HepG2 (cell line): ENCODE measurements around the gene TMEM98. TPM values are rescaled to one million over a fixed set of nuclear protein-coding genes. Genes with fewer than 3 reads are reported as not detected.

Experiments used
- ATAC-seq: fragments of 200-7000 bp; cut with Tn5 transposase; 3 replicates; pipeline ENCODE4 v1.9.1; 2020; ENCODE audit warnings: mild to moderate bottlenecking, moderate library complexity
- BruUV-seq: library from RNA; stranded (reverse); fragments of 400-500 nt; replicated peaks from 2 replicates; lab custom pipeline; 2021; lab: Mats Ljungman, UMichigan
- CTCF ChIA-PET: fragments of 300-600 bp; formaldehyde crosslinking; extraction: SDS; loops from one replicate; lab custom pipeline; 2021; ENCODE audit warnings: low total read pairs, inconsistent platforms, low intra/inter-chr PET ratio; lab: Yijun Ruan, JAX
- POLR2A ChIA-PET: fragments of 350-600 bp; sonication (Branson Sonifier 250); formaldehyde crosslinking; loops from one replicate; lab custom pipeline; 2020; ENCODE audit warnings: antibody characterized with exemption, inconsistent platforms; lab: Yijun Ruan, JAX
- DNase-seq: peaks from one replicate; pipeline ENCODE4 v3.0.0-alpha.2; 2015; ENCODE audit warnings: low spot score
- FAIRE-seq: peaks from 3 replicates; lab custom pipeline; 2011; peaks lifted over from hg19 to GRCh38; lab: Jason Lieb, UNC
- H2AFZ ChIP-seq: one replicate; pipeline ENCODE4 v1.6.1; 2011; ENCODE audit warnings: low read length, inconsistent platforms
- H3K27ac ChIP-seq: fragments of 300-600 bp; 3 replicates; pipeline ENCODE4 v1.8.0; 2011; ENCODE audit warnings: mixed run types, mild to moderate bottlenecking, mixed read lengths, low read length, inconsistent platforms; ENCODE audit not compliant: insufficient read depth; ENCODE audit errors: extremely low read length
- H3K27me3 ChIP-seq, 2 experiments: fragments of 200-600 bp in 1 of 2; 2 replicates in 1 of 2; 3 replicates in 1 of 2; pipeline versions ENCODE4 v1.6.0 to v1.8.0; 2011; ENCODE audit warnings: low read length in 2 of 2, mild to moderate bottlenecking in 2 of 2, moderate library complexity in 2 of 2, inconsistent platforms in 1 of 2; ENCODE audit not compliant: insufficient read depth in 2 of 2, control insufficient read depth in 1 of 2
- H3K36me3 ChIP-seq, 2 experiments: fragments of 200-600 bp in 1 of 2; replicated peaks in 1 of 2; 2 replicates in 1 of 2; 3 replicates in 1 of 2; pipeline versions ENCODE4 v1.5.1 to v1.8.0; 2011; ENCODE audit warnings: low read length in 2 of 2, inconsistent platforms in 1 of 2; ENCODE audit not compliant: insufficient read depth in 2 of 2, control insufficient read depth in 1 of 2
- H3K4me1 ChIP-seq: 2 replicates; pipeline ENCODE4 v1.5.1; 2012; ENCODE audit warnings: low read length, inconsistent platforms; ENCODE audit not compliant: insufficient read depth
- H3K4me2 ChIP-seq: 2 replicates; pipeline ENCODE4 v1.6.0; 2011; ENCODE audit warnings: low read depth, low read length, inconsistent platforms
- H3K4me3 ChIP-seq, 3 experiments: fragments of 200-600 bp in 1 of 3; sonication (generic), shearing (Covaris generic) in 1 of 3; replicated peaks in 1 of 3; 2 replicates each; pipeline ENCODE4 v1.5.1; 2011 to 2016; ENCODE audit warnings: low read length in 3 of 3, inconsistent platforms in 2 of 3, low read depth in 2 of 3, mild to moderate bottlenecking in 2 of 3, control low read depth in 1 of 3, mixed read lengths in 1 of 3; ENCODE audit not compliant: insufficient read depth in 1 of 3
- H3K79me2 ChIP-seq: one replicate; pipeline ENCODE4 v1.6.1; 2011; ENCODE audit warnings: low read length, inconsistent platforms; ENCODE audit not compliant: insufficient read depth
- H3K9ac ChIP-seq: 2 replicates; pipeline ENCODE4 v1.6.0; 2011; ENCODE audit warnings: mild to moderate bottlenecking, low read depth, low read length, inconsistent platforms; ENCODE audit not compliant: insufficient read depth
- H3K9me3 ChIP-seq: 2 replicates; pipeline ENCODE4 v1.5.1; 2012; ENCODE audit warnings: mild to moderate bottlenecking, low read length
- H4K20me1 ChIP-seq: 2 replicates; pipeline ENCODE4 v1.6.0; 2011; ENCODE audit warnings: inconsistent platforms, mild to moderate bottlenecking, low read length, moderate library complexity; ENCODE audit not compliant: insufficient read depth
- DNMT3B ChIP-seq: conservative IDR thresholded peaks from 2 replicates; pipeline ENCODE4 v1.6.1; 2016; ENCODE audit warnings: missing biosample characterization, control low read depth
- EZH2 ChIP-seq: conservative IDR thresholded peaks from 2 replicates; pipeline ENCODE4 v1.6.1; 2012; ENCODE audit warnings: mild to moderate bottlenecking, low read depth, low read length, moderate library complexity
- KAT7 ChIP-seq: IDR thresholded peaks from 2 replicates; pipeline ENCODE4 v1.6.1; 2018; ENCODE audit warnings: borderline replicate concordance, missing compliant biosample characterization
- KLF13 ChIP-seq: sonication (generic); formaldehyde crosslinking; IDR thresholded peaks from 2 replicates; pipeline ENCODE4 v1.4.0; 2020; ENCODE audit warnings: mild to moderate bottlenecking, missing genetic modification reagents
- ZNF547 ChIP-seq: sonication (generic); formaldehyde crosslinking; IDR thresholded peaks from 2 replicates; pipeline ENCODE4 v1.5.1; 2020; ENCODE audit warnings: mild to moderate bottlenecking, missing genetic modification reagents
- WGBS: methylation state at CpG from one replicate; pipeline ENCODE4 v1.1.6; 2017; ENCODE audit warnings: low lambda C conversion rate; 5-methylcytosine and 5-hydroxymethylcytosine counted together
- in situ Hi-C: cut with HindIII; loops from 2 replicates; pipeline ENCODE4 v1.10.0; 2017; ENCODE audit warnings: low pct_unique_long_range_greater_than_20kb; ENCODE audit not compliant: extremely low pct_ligation_motif_present
- intact Hi-C: fragments of 100-400 bp; cut with micrococcal nuclease; formaldehyde crosslinking; loops from one replicate; pipeline ENCODE4 v1.10.0; 2022; ENCODE audit not compliant: unreplicated experiment
- polyA plus RNA-seq, 8 experiments: library from polyadenylated mRNA; depleted of rRNA in 3 of 8; stranded (reverse) in 7 of 8; unstranded in 1 of 8; fragments of >200 nt; fragmentation: Illumina TruSeq in 4 of 8; extraction: Trizol in 4 of 8; gene quantifications; 2 replicates each; pipeline versions ENCODE4 v1.2.1 to v1.2.3, GENCODE V29; 2011 to 2016; ENCODE audit warnings: low read depth in 4 of 8, missing spikeins in 1 of 8, mixed read lengths in 1 of 8; ENCODE audit not compliant: insufficient read depth in 1 of 8
- total RNA-seq, 5 experiments: library from RNA; depleted of rRNA; stranded (reverse); fragments of >200 nt; fragmentation: Illumina TruSeq; extraction: Trizol; gene quantifications; 2 replicates each; pipeline ENCODE4 v1.2.3, GENCODE V29; 2016; ENCODE audit warnings: low read depth in 1 of 5

The TMEM98 gene
- total and polyA plus RNA-seq, 2 of the 13 experiments (the other 11 are each of a cell fraction or from before 2014, with no cell fraction given), result 103 to 175 TPM

DNA sequence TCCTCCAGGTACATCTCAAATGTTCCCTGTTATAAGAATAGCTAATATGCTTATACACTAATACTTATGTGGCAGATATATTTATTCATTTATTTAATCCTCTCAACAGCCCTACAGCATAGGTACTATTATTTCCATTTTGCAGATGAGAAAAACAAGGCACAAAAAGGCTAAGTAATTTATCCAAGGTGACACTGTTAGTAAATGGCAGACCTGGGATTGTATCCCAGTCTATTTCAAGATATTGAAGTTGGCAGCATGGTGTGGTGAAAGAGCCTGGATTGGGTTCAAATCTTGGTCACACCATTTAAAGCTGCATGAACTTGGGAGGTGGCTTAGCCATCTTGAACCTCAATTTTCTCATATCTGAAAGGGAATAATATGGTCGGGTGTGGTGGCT, 27.2 kb downstream of the TMEM98 start:
- 79% methylated on average over 1 of the region's 1 CpG for WGBS
- Histone ChIP-seq H4K20me1 (no peaks in the 10 kb centered on the region), H3K4me3 (no peak overlapping the region), H3K36me3 (no peaks in the 10 kb centered on the region), H3K79me2 (no peaks in the 10 kb centered on the region), H2AFZ (no peak overlapping the region), H3K27ac (no peak overlapping the region), H3K27me3 (peaks cover 0 to 2% of the 10 kb centered on the region in 2 experiments; a peak in 1 of 5 replicates), H3K9ac (no peak overlapping the region), H3K9me3 (no peaks in the 10 kb centered on the region), H3K4me2 (no peak overlapping the region), H3K4me1 (peaks cover 20% of the 10 kb centered on the region)
- ATAC-seq (no peak), DNase-seq (no peak), FAIRE-seq (no peak)
- in situ Hi-C loops (no loop called here), intact Hi-C loops (no loop called here)
- POLR2A ChIA-PET, result no interaction called here
- BruUV-seq, result no TSS peak
- CTCF ChIA-PET, result no interaction called here
- TF ChIP-seq KAT7 (CRISPR knock-in tag) (no peak), EZH2 (no peak)

DNA sequence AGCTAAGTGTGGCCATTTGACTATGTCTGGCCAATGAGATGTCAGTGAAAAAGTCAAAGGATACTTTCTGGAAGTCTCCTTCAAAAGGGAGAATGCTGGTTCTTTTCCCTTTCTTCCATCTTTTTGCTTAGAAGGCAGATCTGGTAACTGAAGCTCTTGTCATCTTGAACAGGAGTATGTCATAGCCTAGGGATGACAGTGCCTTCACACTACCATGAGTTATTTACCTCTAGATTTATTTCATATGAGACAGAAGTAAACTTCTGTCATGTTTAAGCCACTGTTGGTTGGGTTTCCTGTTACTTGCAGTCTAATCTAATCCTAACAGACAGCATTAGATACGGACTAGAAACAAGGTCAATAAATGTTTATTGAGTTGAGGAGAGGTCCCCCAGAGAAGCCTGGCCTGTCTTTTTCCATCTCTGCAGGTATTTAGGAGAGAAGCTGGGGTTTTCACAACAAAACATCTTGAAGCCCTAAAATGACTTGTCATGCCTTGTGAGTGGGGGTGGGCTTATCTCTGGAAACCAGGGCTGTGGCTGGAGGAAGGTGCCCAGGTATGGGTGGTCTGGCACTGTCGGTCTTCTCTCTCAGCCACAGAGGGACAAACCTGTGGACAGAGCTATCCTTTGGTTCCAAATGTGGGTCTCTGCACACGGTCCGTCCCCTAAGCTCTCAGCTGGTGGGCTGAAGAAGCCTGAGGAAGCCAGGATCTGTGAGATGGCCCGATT, 28.5 kb downstream of the TMEM98 start:
- Histone ChIP-seq H3K4me1 (peaks cover 23% of the 10 kb centered on the region), H4K20me1 (no peaks in the 10 kb centered on the region), H3K27me3 (peaks cover 0 to under 1% of the 10 kb centered on the region in 2 experiments; a peak in 1 of 5 replicates), H3K9ac (no peak overlapping the region), H2AFZ (no peak overlapping the region), H3K4me3 (no peak overlapping the region), H3K79me2 (no peaks in the 10 kb centered on the region), H3K4me2 (no peak overlapping the region), H3K27ac (no peak overlapping the region), H3K36me3 (no peaks in the 10 kb centered on the region), H3K9me3 (no peaks in the 10 kb centered on the region)
- TF ChIP-seq ZNF547, result no peak
- no peak for TF ChIP-seq DNMT3B (CRISPR knock-in tag)
- TF ChIP-seq KLF13 (CRISPR knock-in tag), result no peak
- in situ Hi-C loops (no loop called here), intact Hi-C loops (no loop called here)
- FAIRE-seq (no peak), DNase-seq (no peak), ATAC-seq (no peak)
- POLR2A ChIA-PET, result no interaction called here
- 31% methylated on average over 3 of the region's 5 CpGs for WGBS
- no TSS peak for BruUV-seq
- CTCF ChIA-PET, result no interaction called here
